Uterus (tissue), 2 donors: Measurements from ENCODE around the gene LGALS16.
A peak's percentile ranks its signal among the peaks of the same experiment; 100 is the strongest.

ENCODE experiments used
- CTCF ChIP-seq, 4 experiments: fragments of 200-600 bp in 2 of 4; fragments of 450-650 bp in 2 of 4; sonication (generic) in 2 of 4; IDR thresholded peaks; one replicate each; pipeline ENCODE4 v1.5.1; 2016 to 2019; ENCODE audit warnings: antibody characterized with exemption in 4 of 4, mild to moderate bottlenecking in 2 of 4, moderate library complexity in 1 of 4
- POLR2A ChIP-seq, 2 donors: fragments of 450-650 bp; IDR thresholded peaks; one replicate each; pipeline ENCODE4 v1.6.1; 2016; ENCODE audit warnings: antibody characterized with exemption in 2 of 2, mild to moderate bottlenecking in 1 of 2, moderate library complexity in 1 of 2

GRCh38 chr19:39671739-39672363 lies 16.1 kb downstream of the LGALS16 start:
- peak in 2 of 4 experiments; percentile 39 to 46 for TF ChIP-seq CTCF (IDR thresholded peaks at IDR 0.05)
- no peak for TF ChIP-seq POLR2A (IDR thresholded peaks at IDR 0.05)
